B cell (primary cell): ENCODE results near the gene CTNNB1. TPM values are rescaled to one million over a fixed set of nuclear protein-coding genes. Genes with fewer than 3 reads are reported as not detected.

Experiments used
- ATAC-seq: fragments of 200-7000 bp; cut with Tn5 transposase; one replicate; pipeline ENCODE4 v1.10.0; 2021; ENCODE audit warnings: low read depth, mild to moderate bottlenecking, moderate number of reproducible peaks, moderate library complexity
- CTCF ChIA-PET: fragments of 350-600 bp; sonication (Branson Sonifier 250); formaldehyde crosslinking; loops from one replicate; lab custom pipeline; 2021; ENCODE audit warnings: antibody characterized with exemption, inconsistent platforms; lab: Charles Lee
- POLR2A ChIA-PET: fragments of 350-600 bp; sonication (Branson Sonifier 250); formaldehyde crosslinking; loops from one replicate; lab custom pipeline; 2021; ENCODE audit warnings: antibody characterized with exemption; lab: Charles Lee
- DNase-seq: peaks from one replicate; pipeline ENCODE4 v3.0.0; 2013
- H2AFZ ChIP-seq: 2 replicates; pipeline ENCODE4 v1.6.1; 2012; ENCODE audit warnings: mild to moderate bottlenecking, low read depth, low read length; ENCODE audit not compliant: insufficient read depth, poor library complexity, severe bottlenecking
- H3K27ac ChIP-seq, 2 donors: 1 replicate in 1 of 2; 2 replicates in 1 of 2; pipeline ENCODE4 v1.5.1; 2012 to 2013; ENCODE audit warnings: low read length in 2 of 2, mild to moderate bottlenecking in 2 of 2, moderate library complexity in 1 of 2
- H3K27me3 ChIP-seq, 4 experiments: fragments of 200-600 bp in 1 of 4; sonication (generic) in 1 of 4; replicated peaks in 1 of 4; 1 replicate in 2 of 4; 2 replicates in 2 of 4; pipeline versions ENCODE4 v1.6.1 to v1.7.0; 2013 to 2016; ENCODE audit warnings: low read length in 3 of 4, mild to moderate bottlenecking in 2 of 4, mixed read lengths in 1 of 4, moderate library complexity in 1 of 4; ENCODE audit not compliant: insufficient read depth in 4 of 4, control insufficient read depth in 3 of 4; ENCODE audit errors: control extremely low read depth in 1 of 4
- H3K36me3 ChIP-seq, 2 experiments: replicated peaks in 1 of 2; 1 replicate in 1 of 2; 2 replicates in 1 of 2; pipeline versions ENCODE4 v1.6.1 to v1.7.1; 2013; ENCODE audit warnings: low read length in 1 of 2; ENCODE audit not compliant: insufficient read depth in 2 of 2, control insufficient read depth in 1 of 2; ENCODE audit errors: control extremely low read depth in 1 of 2, extremely low read depth in 1 of 2
- H3K4me1 ChIP-seq, 2 donors: fragments of 200-600 bp in 1 of 2; sonication (generic) in 1 of 2; 1 replicate in 1 of 2; 2 replicates in 1 of 2; pipeline versions ENCODE4 v1.5.1 to v1.6.1; 2013 to 2017; ENCODE audit warnings: low read length in 2 of 2; ENCODE audit not compliant: control insufficient read depth in 2 of 2, insufficient read depth in 2 of 2
- H3K4me2 ChIP-seq: replicated peaks from 2 replicates; pipeline ENCODE3; 2012; ENCODE audit warnings: mild to moderate bottlenecking, low read depth, low read length; ENCODE audit not compliant: poor library complexity, severe bottlenecking
- H3K4me3 ChIP-seq, 5 experiments: fragments of 200-600 bp in 1 of 5; sonication (generic) in 1 of 5; 1 replicate in 3 of 5; 2 replicates in 2 of 5; pipeline versions ENCODE4 v1.5.1 to v1.7.0; 2011 to 2016; ENCODE audit warnings: low read length in 4 of 5, mild to moderate bottlenecking in 4 of 5, low read depth in 2 of 5, control low read depth in 1 of 5, moderate library complexity in 1 of 5; ENCODE audit not compliant: insufficient read depth in 1 of 5; ENCODE audit errors: control extremely low read depth in 1 of 5, extremely low read depth in 1 of 5
- H3K79me2 ChIP-seq: fragments of 200-600 bp; sonication (generic); one replicate; pipeline ENCODE4 v1.6.0; 2016; ENCODE audit warnings: low read length; ENCODE audit not compliant: control insufficient read depth, insufficient read depth
- H3K9ac ChIP-seq: fragments of 200-600 bp; sonication (generic); 2 replicates; pipeline ENCODE4 v1.6.1; 2017; ENCODE audit warnings: mild to moderate bottlenecking, low read length, moderate library complexity
- H3K9me3 ChIP-seq, 3 donors: one replicate each; pipeline versions ENCODE4 v1.6.1 to v1.7.1; 2013; ENCODE audit warnings: low read length in 2 of 3; ENCODE audit not compliant: control insufficient read depth in 2 of 3, insufficient read depth in 1 of 3; ENCODE audit errors: control extremely low read depth in 1 of 3
- H4K20me1 ChIP-seq: 2 replicates; pipeline ENCODE4 v1.6.0; 2012; ENCODE audit warnings: mild to moderate bottlenecking, low read length; ENCODE audit not compliant: insufficient read depth, control insufficient read depth, poor library complexity, severe bottlenecking
- H3K27ac Mint-ChIP-seq: one replicate; pipeline ENCODE4 v1.8.0; 2021; ENCODE audit warnings: mixed read lengths
- H3K27me3 Mint-ChIP-seq: one replicate; pipeline ENCODE4 v1.8.0; 2021; ENCODE audit warnings: mixed read lengths
- H3K4me1 Mint-ChIP-seq: one replicate; pipeline ENCODE4 v1.8.0; 2021; ENCODE audit warnings: mixed read lengths
- H3K4me3 Mint-ChIP-seq: one replicate; pipeline ENCODE4 v1.8.0; 2021; ENCODE audit warnings: mixed read lengths
- H3K9me3 Mint-ChIP-seq: one replicate; pipeline ENCODE4 v1.8.0; 2022; ENCODE audit warnings: mixed read lengths; ENCODE audit not compliant: insufficient read depth
- CTCF ChIP-seq: fragments of 200-600 bp; IDR thresholded peaks from one replicate; pipeline ENCODE4 v1.8.0; 2022; ENCODE audit warnings: antibody characterized with exemption, mild to moderate bottlenecking
- EZH2 ChIP-seq: IDR thresholded peaks from 2 replicates; pipeline ENCODE4 v1.6.1; 2012; ENCODE audit warnings: borderline replicate concordance, low read depth, mild to moderate bottlenecking, moderate library complexity, low read length; ENCODE audit not compliant: insufficient read depth, poor library complexity, severe bottlenecking
- WGBS: methylation state at CpG from one replicate; pipeline ENCODE4 v1.1.5; 2013; ENCODE audit warnings: missing lambda C conversion rate; ENCODE audit not compliant: insufficient coverage; 5-methylcytosine and 5-hydroxymethylcytosine counted together
- intact Hi-C: fragments of 100-400 bp; cut with micrococcal nuclease; formaldehyde crosslinking; loops from one replicate; pipeline ENCODE4 v1.10.0; 2022
- polyA plus RNA-seq: library from polyadenylated mRNA; depleted of rRNA; stranded (reverse); fragments of >200 nt; gene quantifications from 2 replicates; pipeline ENCODE4 v1.2.3, GENCODE V29; 2012
- total RNA-seq, 2 donors: library from RNA; stranded (reverse); fragments of 120-200 nt in 1 of 2; gene quantifications; 1 replicate in 1 of 2; 2 replicates in 1 of 2; pipeline versions ENCODE4 v1.2.3 to v1.2.4, GENCODE V29; 2013 to 2022

The CTNNB1 gene
- total and polyA plus RNA-seq, 2 donors (not counting 1 experiment from before 2014, with no cell fraction given) = 103 to 178 TPM

GRCh38 chr3:41274944-41275668 lies 75.8 kb downstream of the CTNNB1 start:
- ChIA-PET POLR2A (no interaction called here), CTCF (no interaction called here)
- TF ChIP-seq EZH2 (no peak), CTCF (no peak)
- Histone ChIP-seq H3K4me3 (no peak overlapping the region), H3K36me3 (no peaks in the 10 kb centered on the region), H3K79me2 (no peaks in the 10 kb centered on the region), H3K27me3 (no peaks in the 10 kb centered on the region), H3K9ac (no peak overlapping the region), H4K20me1 (no peaks in the 10 kb centered on the region), H3K4me1 (no peaks in the 10 kb centered on the region), H2AFZ (no peak overlapping the region), H3K4me2 (no peak overlapping the region), H3K9me3 (peaks cover 2 to 20% (median 17%) of the 10 kb centered on the region in 3 donors), H3K27ac (no peak overlapping the region)
- ATAC-seq (no peak), DNase-seq (no peak)
- Mint-ChIP-seq H3K4me3 (no peak overlapping the region), H3K27me3 (peaks cover 9% of the 10 kb centered on the region), H3K27ac (no peak overlapping the region), H3K4me1 (no peaks in the 10 kb centered on the region), H3K9me3 (peaks cover 10% of the 10 kb centered on the region)
- intact Hi-C loops = no loop called here

GRCh38 chr3:41276191-41276590 lies 76.9 kb downstream of the CTNNB1 start:
- no peak overlapping the region for H2AFZ ChIP-seq
- 95% methylated on average over 2 of the region's 4 CpGs for WGBS
- no peaks in the 10 kb centered on the region for H3K36me3 ChIP-seq
- H3K9ac ChIP-seq = no peak overlapping the region
- H3K9me3 ChIP-seq = peaks cover 2 to 20% (median 17%) of the 10 kb centered on the region in 3 donors
- ATAC-seq (no peak), DNase-seq (no peak)
- POLR2A ChIA-PET = no interaction called here
- intact Hi-C loops = no loop called here
- no peak for TF ChIP-seq EZH2
- TF ChIP-seq CTCF = no peak
- CTCF ChIA-PET = no interaction called here
- H3K4me2 ChIP-seq = no peak overlapping the region
- no peaks in the 10 kb centered on the region for H3K27me3 ChIP-seq
- H4K20me1 ChIP-seq = no peaks in the 10 kb centered on the region
- H3K4me1 ChIP-seq = no peaks in the 10 kb centered on the region
- Mint-ChIP-seq H3K27ac (no peak overlapping the region), H3K4me3 (no peak overlapping the region), H3K9me3 (peaks cover 8% of the 10 kb centered on the region), H3K4me1 (no peaks in the 10 kb centered on the region), H3K27me3 (peaks cover 9% of the 10 kb centered on the region)
- no peaks in the 10 kb centered on the region for H3K79me2 ChIP-seq
- H3K27ac ChIP-seq = no peak overlapping the region
- no peak overlapping the region for H3K4me3 ChIP-seq
